Measurements from ENCODE around the gene PLCH1.

Gene PLCH1

GRCh38 chr3:155744010-155744625, 753 bp downstream of the PLCH1 start:
- peak overlapping the region; percentile 59 for H3K27ac ChIP-seq
- no peak for TF ChIP-seq ZFX (IDR thresholded peaks at IDR 0.05; ENCODE audit: borderline replicate concordance)
- no peak for TF ChIP-seq CTCF (IDR thresholded peaks at IDR 0.05)

- H3K27ac ChIP-seq: peak overlapping the region; percentile 59; the same call in 1 of the 2 replicates
- no peak for TF ChIP-seq CTCF (IDR thresholded peaks at IDR 0.05)
- no peak for TF ChIP-seq ZFX (IDR thresholded peaks at IDR 0.05; ENCODE audit: borderline replicate concordance)
Observed at GRCh38 chr3:155743606-155744005, 1.3 kb downstream of the PLCH1 start.

GRCh38 chr3:155742349-155742965, 2.4 kb downstream of the PLCH1 start:
- H3K27ac ChIP-seq: no peak overlapping the region
- TF ChIP-seq CTCF (IDR thresholded peaks at IDR 0.05) (no peak), ZFX (IDR thresholded peaks at IDR 0.05; ENCODE audit: borderline replicate concordance) (no peak)

- TF ChIP-seq ZFX (IDR thresholded peaks at IDR 0.05; ENCODE audit: borderline replicate concordance): no peak
- TF ChIP-seq CTCF (IDR thresholded peaks at IDR 0.05): no peak
Observed at GRCh38 chr3:155741603-155742002, 3.3 kb downstream of the PLCH1 start.

GRCh38 chr3:155741101-155741500, 3.8 kb downstream of the PLCH1 start:
- TF ChIP-seq ZFX (IDR thresholded peaks at IDR 0.05; ENCODE audit: borderline replicate concordance) (no peak), CTCF (IDR thresholded peaks at IDR 0.05) (no peak)
- H3K27ac ChIP-seq: no peak overlapping the region

More at GRCh38 chr3:155741603-155742002, 3.3 kb downstream of the PLCH1 start:
- H3K27ac ChIP-seq: no peak overlapping the region

- peak overlapping the region; percentile 95 for H3K27ac ChIP-seq
- TF ChIP-seq CTCF (IDR thresholded peaks at IDR 0.05) (no peak), ZFX (IDR thresholded peaks at IDR 0.05; ENCODE audit: borderline replicate concordance) (no peak)
Observed at GRCh38 chr3:155739154-155739553, 5.7 kb downstream of the PLCH1 start.

GRCh38 chr3:155738580-155739076, 6.2 kb downstream of the PLCH1 start:
- TF ChIP-seq ZFX (IDR thresholded peaks at IDR 0.05; ENCODE audit: borderline replicate concordance) (no peak), CTCF (IDR thresholded peaks at IDR 0.05) (no peak)
- peak overlapping the region; percentile 95 for H3K27ac ChIP-seq

Data from 22Rv1 (cell line).